Measurements from ENCODE around the gene EGLN2. TPM values are rescaled to one million over a fixed set of nuclear protein-coding genes. Genes with fewer than 3 reads are reported as not detected.
A peak's percentile ranks its signal among the peaks of the same experiment; 100 is the strongest.

EGLN2 gene
- 57.7 and 67.3 TPM in 2 replicates for total RNA-seq (2013; cell fraction: nucleolus; rRNA removed)
- 80.9 and 91.8 TPM in 2 replicates for total RNA-seq (2014; rRNA removed)
- 57.7 and 62.5 TPM in 2 replicates for total RNA-seq (2014; rRNA removed; fragmentation: Illumina TruSeq; extraction: Trizol)
- 89.3 and 90.9 TPM in 2 replicates for total RNA-seq (2021)
- 21.1 TPM for polyA plus RNA-seq (2011; ENCODE audit: low read depth)
- polyA plus RNA-seq (2011; rRNA removed): 20.1 and 35.1 TPM in 2 replicates
- polyA plus RNA-seq (2011; cell fraction: cytosol; rRNA removed): 50.5 and 76.9 TPM in 2 replicates
- polyA plus RNA-seq (2011; cell fraction: nucleus; rRNA removed): 87.9 and 107 TPM in 2 replicates
- 47.4 and 50.4 TPM in 2 replicates for polyA plus RNA-seq (2012)
- 20.3 and 49.6 TPM in 2 replicates for polyA plus RNA-seq (2014; fragmentation: Illumina TruSeq; extraction: Trizol)
- 10 to 100 TPM in 1 of 2 experiments, 1 to 10 TPM in 1; 8.6 to 34.9 TPM for polyA plus RNA-seq (2014; fragmentation: Nextera tagmentation; extraction: Ambion mirVana)
- polyA plus RNA-seq (2014; rRNA removed): 88.6 and 94.4 TPM in 2 replicates
- polyA plus RNA-seq (2016; fragmentation: Nextera tagmentation; extraction: Ambion mirVana): 10 to 100 TPM; 71.1 to 93.0 TPM
- polyA minus RNA-seq (2011; rRNA and poly(A)+ RNA removed): 28.0 and 58.9 TPM in 2 replicates
- polyA minus RNA-seq (2011; cell fraction: cytosol; rRNA and poly(A)+ RNA removed): 25.8 and 29.5 TPM in 2 replicates
- 23.2 and 46.2 TPM in 2 replicates for polyA minus RNA-seq (2011; cell fraction: nucleus; rRNA and poly(A)+ RNA removed)
- percentile 71 among the genes with signal in this experiment for Bru-seq, nascent RNA
- percentile 59 among the genes with signal in this experiment for BruChase-seq, experiment 1, labeled RNA remaining after a 6-hour chase
- percentile 67 among the genes with signal in this experiment for BruChase-seq, experiment 2, labeled RNA remaining after a 2-hour chase
- long read RNA-seq, experiment 1, transcript EGLN2-201 (6 exons, 2,102 nt): major isoform, 90 of 100 reads
- long read RNA-seq, experiment 1, transcript EGLN2-207 (5 exons, 2,821 nt): minor isoform, 5 of 100 reads
- long read RNA-seq, experiment 1, partial matches to known transcripts: 1 of 100 reads
- long read RNA-seq, experiment 1, other reads (novel, unspliced or antisense): 3 of 100 reads
- long read RNA-seq, experiment 2, transcript EGLN2-201 (6 exons, 2,102 nt): major isoform, 10 of 15 reads
- long read RNA-seq, experiment 2, partial matches to known transcripts: 1 of 15 reads
- long read RNA-seq, experiment 2, other reads (novel, unspliced or antisense): 1 of 15 reads

DNA sequence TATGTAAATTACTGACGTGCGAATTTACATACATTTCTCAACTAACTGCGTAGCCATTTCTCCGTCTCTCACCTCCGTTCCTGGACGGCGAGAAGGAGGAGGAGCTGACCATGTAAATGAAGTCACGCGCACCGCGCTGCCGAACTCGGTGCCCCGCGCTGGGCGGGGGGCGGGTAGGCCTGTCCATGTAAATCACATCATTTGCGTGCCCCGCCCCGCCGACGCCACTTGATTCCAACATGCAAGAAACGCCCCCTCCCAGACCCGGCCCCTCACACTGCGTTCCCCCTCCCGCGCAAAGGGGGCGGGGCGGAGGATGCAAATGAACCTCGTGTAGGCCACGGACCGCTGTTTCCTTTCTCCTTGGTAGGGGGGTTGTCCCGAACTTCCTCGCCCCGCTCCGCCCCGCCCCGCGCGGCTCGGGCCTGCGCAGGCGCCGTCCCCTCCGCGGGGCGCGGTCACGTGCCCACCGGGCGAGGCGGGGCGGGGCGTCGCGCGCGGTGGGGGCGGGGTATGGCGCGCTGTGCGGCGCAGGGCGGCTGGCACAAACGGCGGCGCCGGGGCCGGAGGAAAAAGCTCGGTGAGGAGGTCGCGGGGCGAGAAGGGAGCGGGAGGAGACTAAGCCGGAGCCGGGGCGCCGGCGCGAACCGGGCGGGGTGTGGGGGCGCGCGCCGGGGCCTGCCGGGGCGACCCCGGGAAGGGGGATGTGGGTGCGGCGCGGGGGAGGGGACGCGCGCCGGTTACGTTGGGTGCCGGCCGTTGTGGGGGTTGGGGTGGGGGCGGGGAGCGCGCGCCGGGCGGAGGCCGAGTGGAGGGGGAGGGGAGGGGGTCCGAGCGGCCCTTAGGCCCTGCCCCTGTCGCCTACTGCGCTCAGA is at the start of gene EGLN2:
EGLN2 (plus strand) TSS at position 509 of the 875 bp plus-strand sequence. CDS start 1,382 bp downstream, outside the sequence.
- Histone ChIP-seq H3K4me1 (ENCODE audit: control insufficient read depth, insufficient read depth, low read length) (peaks cover 43% of the 10 kb centered on the region), H3K27ac (ENCODE audit: control insufficient read depth, insufficient read depth) (peak within 1 kb of the TSS; percentile 91), H3K9me3 (replicated peaks; ENCODE audit: control insufficient read depth, insufficient read depth, low read length) (no peaks in the 10 kb centered on the region), H3K79me2 (ENCODE audit: control insufficient read depth, insufficient read depth, low read length) (peaks cover 47% of the 10 kb centered on the region), H3K36me3 (ENCODE audit: control insufficient read depth in 2 of 2, insufficient read depth in 2 of 2, low read length in 1 of 2) (peaks cover 7 to 11% of the 10 kb centered on the region in 2 experiments; a peak in 3 of 4 replicates), H3K9ac (ENCODE audit: control insufficient read depth, insufficient read depth, low read length) (peak within 1 kb of the TSS; percentile 84), H3K4me3 (peak within 1 kb of the TSS; percentile 98), H3K27me3 (replicated peaks in 1 of 2; ENCODE audit: control insufficient read depth in 2 of 2, insufficient read depth in 2 of 2, low read length in 1 of 2) (no peaks in the 10 kb centered on the region), H3K4me2 (ENCODE audit: control insufficient read depth, insufficient read depth) (peak within 1 kb of the TSS; percentile 88), H4K20me1 (ENCODE audit: control insufficient read depth, insufficient read depth) (peaks cover 15% of the 10 kb centered on the region), H2AFZ (ENCODE audit: control insufficient read depth, low read depth, low read length) (peak within 1 kb of the TSS; percentile 45)
- under 1% methylated on average over 57 of the region's 110 CpGs for WGBS (ENCODE audit: insufficient coverage, insufficient replicate concordance, low lambda C conversion rate, missing lambda C conversion rate)
- ChIA-PET POLR2A (interaction anchor here (0.6 to 4.3 kb wide), 13 partner anchors 11 to 378 kb away, joined by 3 to 83 read pairs (median 5); partner anchors contain the start of genes ACTMAP, COQ8B, ITPKC and MIA), SMC1A (ENCODE audit: uncharacterized antibody, unreplicated experiment) (interaction anchor here (0.6 to 5.3 kb wide), 12 partner anchors 8 to 528 kb away, joined by 3 to 39 read pairs (median 5); partner anchors contain the start of genes ACTMAP, MIA, RAB4B and SNRPA), RAD21 (ENCODE audit: unreplicated experiment) (interaction anchor here (0.7 to 4.6 kb wide), 12 partner anchors 8 to 136 kb away, joined by 3 to 56 read pairs (median 4); partner anchors contain the start of genes ACTMAP, COQ8B, ITPKC and RAB4B), CTCF (interaction anchor here (0.9 to 3.2 kb wide), 8 partner anchors 8 to 136 kb away, joined by 3 to 50 read pairs (median 6); partner anchors contain the start of genes ACTMAP, RAB4B and SNRPA)
- BruUV-seq (replicated peaks): no TSS peak
- ATAC-seq (peak; percentile 91), DNase-seq (ENCODE audit: low read depth, low spot score) (peak; percentile 97), FAIRE-seq (peak; percentile 98)
- in situ Hi-C loops (cut with MboI): no loop called here
- intact Hi-C loops (cut with micrococcal nuclease; ENCODE audit: unreplicated experiment): loop anchor here (1.0 to 2.0 kb wide), 4 partner anchors 22 to 464 kb away; partner anchors contain the start of genes ACTMAP, COQ8B and ITPKC
- no peak for TF ChIP-seq NR2C2 (IDR thresholded peaks at IDR 0.05; ENCODE audit: borderline replicate concordance, control insufficient read depth, insufficient read length, low read depth)
- TF ChIP-seq ATF3 (IDR thresholded peaks at IDR 0.05; ENCODE audit: borderline replicate concordance, extremely low read depth, low read depth, low read length): peak; percentile 83
- TF ChIP-seq NFIC (IDR thresholded peaks at IDR 0.05; ENCODE audit: low read depth, low read length): no peak
- peak; percentile 31; the same call in 1 of the 2 replicates for TF ChIP-seq ATF7 (IDR thresholded peaks at IDR 0.05; ENCODE audit: low read depth)
- no peak for TF ChIP-seq BMI1 (IDR thresholded peaks at IDR 0.05; ENCODE audit: borderline replicate concordance)
- no peak for TF ChIP-seq ESRRA (IDR thresholded peaks at IDR 0.05; ENCODE audit: low read length)
- 0 out of 4 replicates have a peak, but pooled peaks of 1 of the 2 experiments have one; percentile 31 for TF ChIP-seq EP300 (IDR thresholded peaks at IDR 0.05; ENCODE audit: borderline replicate concordance in 1 of 2, control insufficient read depth in 1 of 2, low read depth in 2 of 2, low read length in 2 of 2)
- 0 out of 2 replicates have a peak, but pooled peaks have one; percentile 22 for TF ChIP-seq MXI1 (IDR thresholded peaks at IDR 0.05; ENCODE audit: low read depth, low read length)
- TF ChIP-seq FOXM1 (IDR thresholded peaks at IDR 0.05; ENCODE audit: low read depth, low read length): no peak
- no peak for TF ChIP-seq JUNB (IDR thresholded peaks at IDR 0.05)
- 0 out of 2 replicates have a peak, but pooled peaks have one; percentile 4 for TF ChIP-seq MEF2A (IDR thresholded peaks at IDR 0.05; ENCODE audit: insufficient read depth, low read depth, low read length)
- TF ChIP-seq ZBED1 (IDR thresholded peaks at IDR 0.05; ENCODE audit: borderline replicate concordance): peak; percentile 8; the same call in 1 of the 2 replicates
- no peak for TF ChIP-seq RELA (IDR thresholded peaks at IDR 0.05; ENCODE audit: borderline replicate concordance, partially characterized antibody)
- TF ChIP-seq NRF1 (conservative IDR thresholded peaks at IDR 0.05; ENCODE audit: low read depth, low read length): peak; percentile 61
- TF ChIP-seq NR2F1 (conservative IDR thresholded peaks at IDR 0.05): 0 out of 2 replicates have a peak, but pooled peaks have one; percentile 17
- TF ChIP-seq PAX5 (IDR thresholded peaks at IDR 0.05; ENCODE audit: borderline replicate concordance, low read depth, low read length): no peak
- TF ChIP-seq RUNX3 (IDR thresholded peaks at IDR 0.05; ENCODE audit: low read length): 0 out of 2 replicates have a peak, but pooled peaks have one; percentile 37
